CD4-positive, alpha-beta T cell treated with Interleukin-12 subunit alpha and Interleukin-12 subunit beta, for 1 hour (primary cell): ENCODE data around the gene PTPRK.
A peak's percentile ranks its signal among the peaks of the same experiment; 100 is the strongest.
"Not testable (repeated sequence)": the region's sequence is repeated elsewhere in the genome, so short reads cannot be mapped to it uniquely, and the experiment has no call there.

ENCODE experiments used
- DNase-seq: peaks from one replicate; pipeline ENCODE4 v3.0.0-alpha.2; 2020

The PTPRK gene

DNA sequence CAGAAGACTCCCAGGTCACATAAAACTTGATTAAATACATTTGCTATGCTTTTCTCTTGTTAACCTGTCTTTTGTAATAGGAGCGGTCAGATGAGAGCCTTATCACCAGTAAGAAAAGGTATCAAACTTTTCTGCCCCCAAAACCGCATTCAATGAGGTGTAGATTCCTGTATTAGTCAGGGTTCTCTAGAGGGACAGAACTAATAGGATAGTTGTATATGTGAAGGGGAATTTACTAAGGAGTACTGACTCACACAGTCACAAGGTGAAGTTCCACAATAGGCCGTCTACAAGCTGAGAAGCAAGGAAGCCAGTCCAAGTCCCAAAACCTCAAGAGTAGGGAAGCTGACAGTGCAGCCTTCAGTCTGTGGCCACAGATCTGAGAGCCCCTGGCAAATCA, 32.7 kb downstream of the PTPRK start:
- no peak for DNase-seq

DNA sequence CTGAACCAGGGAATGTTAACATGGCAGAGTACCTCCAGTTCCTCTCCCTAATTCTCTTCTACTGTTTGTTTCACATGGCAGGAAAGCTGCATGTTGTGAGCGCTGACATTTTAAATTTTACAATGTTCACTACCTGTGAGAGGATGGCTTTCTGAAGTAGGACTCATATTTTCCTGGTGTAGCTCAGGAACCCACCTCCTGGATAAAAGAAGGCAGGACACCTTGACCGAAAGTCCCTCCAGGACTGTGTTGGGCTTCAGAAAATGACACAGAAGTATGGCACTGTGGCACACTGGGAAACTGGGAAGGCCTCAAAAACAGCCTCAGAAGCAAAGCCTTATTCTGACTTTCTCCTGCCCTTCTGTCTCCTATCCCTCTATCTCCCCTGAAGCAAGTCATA, 33.3 kb downstream of the PTPRK start:
- DNase-seq: no peak

DNA sequence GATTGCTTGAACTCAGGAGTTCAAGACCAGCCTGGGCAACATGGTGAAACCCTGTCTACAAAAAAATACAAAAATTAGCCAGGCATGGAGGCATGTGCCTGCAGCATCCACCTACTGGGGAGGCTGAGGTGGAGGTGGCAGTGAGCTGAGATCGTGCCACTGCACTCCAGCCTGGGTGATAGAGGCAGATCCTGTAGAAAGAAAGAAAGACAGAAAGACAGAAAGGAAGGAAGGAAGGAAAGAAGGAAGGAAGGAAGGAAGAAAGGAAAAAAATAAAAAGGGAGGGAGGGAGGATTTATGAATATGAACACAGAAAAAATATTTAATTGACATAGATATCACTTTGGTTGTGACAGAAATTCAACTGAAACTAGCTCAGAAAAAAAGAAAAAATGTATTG, 33.8 kb downstream of the PTPRK start:
- not testable (repeated sequence) for DNase-seq

DNA sequence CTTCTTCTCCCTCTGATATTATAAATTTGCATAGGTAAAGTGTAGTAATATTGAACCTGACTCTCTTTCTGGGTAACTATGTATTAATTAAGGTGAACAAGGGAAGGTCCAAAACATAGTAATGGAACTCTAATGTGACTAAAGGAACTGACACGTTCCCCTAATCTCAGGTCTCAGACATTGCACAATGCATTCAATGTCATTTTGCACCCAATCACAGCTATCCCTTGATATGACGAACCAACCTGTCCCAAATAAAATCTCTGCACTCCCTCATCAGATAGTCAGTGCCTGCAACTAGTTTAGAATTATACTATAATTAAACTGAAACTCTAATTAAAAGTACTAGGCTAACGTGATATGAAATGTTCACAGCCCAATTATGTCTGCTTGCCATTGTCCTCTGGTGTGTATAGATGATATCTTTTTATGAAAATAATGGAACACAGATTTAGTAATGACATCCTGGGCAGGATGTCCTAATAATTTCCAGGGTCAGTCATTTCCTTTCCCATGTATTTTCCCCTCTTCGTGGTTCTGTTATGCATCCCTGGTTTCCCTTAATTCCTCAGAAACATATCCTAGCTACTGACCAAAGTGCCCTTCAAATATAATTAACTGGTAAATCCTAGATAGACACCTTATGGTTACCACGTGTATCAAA, 36.8 kb downstream of the PTPRK start:
- no peak for DNase-seq

DNA sequence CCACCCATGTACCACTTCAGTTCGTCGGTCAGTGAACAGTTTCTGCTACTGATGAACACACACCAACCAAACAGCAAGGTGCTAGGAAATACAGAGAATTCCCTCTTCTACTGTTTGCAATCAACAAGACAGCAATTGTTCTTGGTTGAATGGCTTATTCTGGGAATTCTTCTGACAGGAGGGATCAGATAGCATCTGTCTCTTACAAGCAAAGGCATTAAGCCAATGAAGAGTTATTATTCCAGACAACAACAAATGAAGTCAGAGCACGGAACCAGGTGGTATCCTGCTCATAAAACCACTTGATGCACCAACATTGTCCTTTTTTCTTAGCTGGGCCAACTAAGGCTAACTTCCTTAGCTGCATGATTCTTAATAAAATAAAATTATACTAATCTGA, 37.8 kb downstream of the PTPRK start:
- DNase-seq: no peak

DNA sequence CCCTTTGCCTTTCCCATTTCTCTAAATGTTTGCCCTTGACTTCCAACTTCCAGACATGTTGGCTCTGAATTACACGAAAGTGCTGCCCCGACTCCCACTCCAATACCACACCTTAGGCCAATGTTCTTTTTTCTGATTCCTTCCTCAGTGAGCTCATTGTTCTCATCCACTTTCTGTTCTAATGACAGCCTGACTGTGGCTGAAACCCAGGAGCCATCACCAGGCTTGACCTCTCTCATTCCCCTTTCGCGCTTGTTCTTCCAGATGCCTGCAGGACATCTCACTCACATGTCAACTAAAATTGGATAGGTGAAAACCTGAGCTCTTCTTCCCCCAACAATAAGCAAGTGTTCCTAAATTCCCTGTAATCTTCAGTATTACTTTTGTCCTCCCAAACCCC, 40.4 kb downstream of the PTPRK start:
- DNase-seq: no peak

DNA sequence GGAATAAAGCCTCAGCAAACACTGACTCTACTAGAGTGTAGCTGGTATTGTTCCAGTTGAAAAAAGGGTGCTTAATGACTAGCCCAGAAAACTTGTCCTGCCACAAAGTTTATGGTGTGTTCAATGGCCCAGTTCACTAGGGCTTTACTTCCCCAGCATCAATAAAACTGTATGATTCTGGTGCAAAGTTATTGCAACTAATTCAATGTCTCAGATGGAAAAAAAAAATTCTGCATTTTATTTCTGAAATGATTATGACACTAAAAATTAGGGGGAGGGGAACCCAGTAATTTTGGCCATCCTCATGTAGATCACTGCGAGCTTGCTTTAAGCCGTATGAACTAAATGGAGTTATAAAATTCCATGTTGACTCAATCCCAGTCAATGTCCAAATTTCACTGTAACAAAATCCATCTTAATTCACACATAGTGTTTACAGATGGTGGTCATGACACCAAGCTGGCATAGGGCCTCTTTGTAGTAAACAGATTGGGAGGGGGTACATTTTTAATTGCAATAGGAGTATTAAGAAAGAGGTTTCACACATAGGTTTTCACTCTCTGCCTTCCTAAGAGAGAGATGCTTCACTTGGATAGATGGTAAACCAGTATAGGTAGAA, 41.2 kb downstream of the PTPRK start:
- no peak for DNase-seq

DNA sequence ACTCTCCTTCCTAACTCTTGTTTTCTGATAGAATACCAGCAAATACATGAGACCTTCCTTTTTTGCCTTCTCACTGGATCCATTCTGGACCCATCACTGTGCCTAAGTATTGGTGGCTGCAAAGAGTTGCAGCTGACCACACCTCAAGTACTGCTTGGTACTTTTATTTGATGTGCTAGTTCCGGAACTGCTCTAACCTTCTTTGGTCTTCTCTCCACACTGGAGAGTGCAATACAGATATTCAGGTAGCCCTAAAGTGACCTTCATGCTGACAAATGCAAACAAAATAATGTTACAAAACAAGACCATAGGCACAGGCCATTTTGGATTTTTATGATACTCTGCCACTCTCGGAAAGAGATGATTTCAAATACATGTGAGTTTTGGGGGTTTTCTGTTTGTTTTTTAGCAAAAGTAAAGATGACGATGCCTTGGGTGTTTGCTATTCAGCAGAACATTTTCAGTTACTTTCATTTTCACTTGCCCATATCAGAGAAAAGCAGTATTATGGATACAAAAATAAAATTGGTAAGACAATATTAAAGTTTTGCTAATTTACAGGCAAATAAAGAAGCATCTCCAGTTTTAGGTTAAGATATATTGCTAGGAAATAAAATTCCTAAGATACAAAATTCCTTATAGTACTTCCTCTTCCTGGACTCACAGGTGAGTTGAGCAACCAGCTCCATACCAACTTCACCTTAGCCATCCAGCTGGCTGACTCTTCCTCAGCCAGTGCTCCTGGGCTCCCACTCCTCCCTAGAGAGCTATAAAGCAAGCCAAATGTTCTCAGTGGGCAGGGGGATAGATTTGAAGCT, 42.0 kb downstream of the PTPRK start:
- DNase-seq: peak; percentile 0

DNA sequence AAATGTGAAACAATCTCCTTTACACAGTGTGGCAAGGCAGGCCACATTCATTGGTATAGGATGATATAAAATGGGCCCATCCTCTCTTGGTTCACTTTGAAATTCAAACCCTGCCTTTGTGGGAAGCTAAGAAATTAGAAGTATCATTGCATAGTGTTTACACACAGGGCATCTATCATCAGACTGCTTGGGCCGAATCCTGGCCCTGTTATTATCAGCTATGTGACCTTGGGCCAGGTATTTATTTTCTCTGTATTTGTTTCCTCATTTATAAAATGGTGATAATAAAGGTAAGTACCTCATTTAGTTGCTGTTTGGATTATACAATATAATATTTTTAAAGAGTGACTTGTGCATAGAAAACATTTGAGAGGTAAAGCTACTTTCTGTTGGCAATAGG, 45.5 kb downstream of the PTPRK start:
- no peak for DNase-seq

DNA sequence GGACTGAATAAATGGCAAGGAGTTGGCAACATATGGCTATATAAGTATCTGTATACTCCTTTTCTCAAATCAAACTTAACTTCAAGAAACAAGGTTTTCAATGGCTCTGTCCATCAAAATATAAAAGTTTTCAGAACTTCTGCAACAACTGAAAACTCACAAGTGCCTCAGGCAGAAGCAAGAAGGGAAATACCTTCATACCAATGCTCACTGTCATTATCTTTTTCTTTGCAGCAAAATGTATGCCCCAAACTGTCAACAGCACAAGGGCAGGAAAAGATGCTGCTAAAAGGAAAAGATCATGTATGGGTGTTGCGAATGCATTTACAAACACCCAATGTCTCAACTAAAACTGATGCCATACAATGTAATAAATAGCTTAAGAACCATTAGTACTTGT, 45.9 kb downstream of the PTPRK start:
- no peak for DNase-seq

DNA sequence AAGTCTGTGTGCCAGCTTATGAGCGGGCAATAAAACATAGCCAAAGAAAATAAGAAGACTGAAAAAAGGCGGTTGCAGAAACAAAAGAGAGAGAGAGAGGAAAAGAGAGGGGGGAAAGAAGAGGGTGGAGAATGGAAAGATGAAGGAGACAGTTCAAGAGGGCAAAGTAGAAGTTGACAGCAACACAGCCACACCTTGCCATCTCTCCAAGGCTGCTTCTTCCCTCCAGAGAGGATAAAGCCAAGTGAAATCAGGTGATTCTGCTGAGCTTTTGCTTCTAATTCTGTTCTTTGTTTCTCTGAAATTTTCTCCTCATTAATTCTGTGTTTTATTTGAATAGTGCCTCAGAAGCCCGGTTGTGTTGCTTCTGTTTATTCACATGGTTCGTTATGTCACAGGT, 48.5 kb downstream of the PTPRK start:
- no peak for DNase-seq

DNA sequence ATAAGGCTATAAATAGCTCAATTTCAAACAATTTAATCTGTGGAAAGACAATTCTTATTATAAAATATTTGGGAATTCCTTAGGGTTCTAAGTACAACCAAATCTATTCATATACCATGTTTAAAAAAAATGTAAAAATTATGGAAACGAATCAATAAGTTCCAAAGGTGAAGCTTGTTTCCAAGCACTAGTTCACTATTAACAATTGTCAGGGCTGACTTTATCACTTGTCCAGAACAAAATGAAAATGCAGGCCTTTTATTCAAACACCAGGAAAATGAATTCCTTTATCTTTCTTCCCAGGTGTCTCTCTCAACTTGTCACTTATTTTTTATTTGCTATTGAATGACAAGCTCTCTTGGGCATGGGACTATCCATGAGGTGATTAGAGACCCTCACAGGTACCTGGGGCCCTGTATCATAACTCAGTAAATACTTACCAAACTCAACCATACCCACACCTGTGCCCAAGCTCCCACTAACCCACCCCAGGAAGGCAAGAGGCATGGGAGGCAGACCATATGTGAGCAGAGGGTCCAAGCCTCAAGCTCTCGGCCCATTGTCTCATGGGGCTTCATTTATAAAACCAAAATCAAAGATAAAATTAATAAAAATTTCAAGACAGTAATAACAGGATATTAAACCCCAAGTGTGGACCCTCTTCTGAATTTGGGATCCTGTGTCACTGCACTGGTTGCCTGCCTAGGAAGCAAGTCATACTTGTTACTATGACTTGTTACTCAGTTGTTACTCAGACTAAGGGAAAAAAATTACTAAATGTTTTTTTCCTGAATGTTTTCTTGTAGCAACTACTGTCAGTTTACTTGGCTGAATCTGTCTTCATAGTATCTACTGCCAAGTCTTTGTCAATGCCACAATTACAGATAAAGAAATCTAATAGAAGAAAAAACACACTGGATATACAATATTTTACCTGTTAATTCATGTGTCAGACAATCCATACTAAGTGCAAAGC, 54.7 kb downstream of the PTPRK start:
- DNase-seq: no peak

DNA sequence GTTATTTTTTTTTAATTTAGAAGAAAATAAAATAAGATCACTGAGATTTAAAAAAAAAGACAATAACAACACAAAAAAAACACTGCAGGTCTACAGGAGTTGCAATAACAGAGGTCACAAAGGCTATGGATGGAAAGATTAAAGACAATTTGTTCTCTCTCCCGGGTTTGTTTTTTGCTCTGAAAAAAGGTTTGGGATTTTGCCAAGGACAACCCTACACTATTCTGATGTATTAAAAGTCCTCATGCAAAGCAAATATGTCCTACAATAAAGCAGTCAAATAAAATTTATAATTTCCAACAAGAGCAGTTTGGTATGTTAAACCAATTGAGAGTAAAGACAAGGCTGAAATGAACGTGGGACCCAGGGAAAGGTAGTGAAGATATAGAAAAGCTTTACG, 55.6 kb downstream of the PTPRK start:
- no peak for DNase-seq

DNA sequence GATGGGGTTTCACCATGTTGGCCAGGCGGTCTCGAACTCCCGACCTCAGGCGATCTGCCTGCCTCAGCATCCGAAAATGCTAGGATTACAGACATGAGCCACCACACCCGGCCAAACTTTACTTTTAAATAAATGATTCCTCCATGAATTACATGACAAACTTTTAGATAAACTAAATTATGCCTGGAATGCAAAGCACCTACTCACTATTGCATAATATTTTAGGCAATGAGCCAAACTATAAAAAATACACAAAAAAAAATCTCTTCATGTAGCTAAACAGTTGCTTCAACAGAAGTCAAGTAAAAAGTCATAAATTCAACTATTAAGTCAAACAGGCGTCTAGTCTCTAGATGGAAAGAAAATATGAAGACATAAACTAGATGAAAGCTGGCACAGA, 56.5 kb downstream of the PTPRK start:
- DNase-seq: no peak

DNA sequence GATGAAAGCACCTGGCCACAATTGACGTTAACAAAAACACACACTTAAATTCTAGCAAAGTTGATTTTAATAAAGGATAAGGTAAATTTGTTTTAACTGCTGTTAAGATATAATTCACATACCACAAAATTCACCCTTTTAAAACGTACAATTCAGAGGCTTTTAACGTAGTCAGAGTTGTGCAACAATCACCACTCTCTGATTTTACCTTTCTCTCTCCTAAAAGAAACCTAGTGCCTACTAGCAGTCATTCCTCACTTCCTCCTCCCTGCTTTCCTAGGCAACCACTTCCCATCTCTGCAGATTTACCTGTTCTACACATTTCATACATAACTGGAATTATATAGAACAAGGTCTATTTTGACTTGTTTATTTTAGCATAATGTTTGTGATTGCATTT, 58.9 kb downstream of the PTPRK start:
- no peak for DNase-seq

DNA sequence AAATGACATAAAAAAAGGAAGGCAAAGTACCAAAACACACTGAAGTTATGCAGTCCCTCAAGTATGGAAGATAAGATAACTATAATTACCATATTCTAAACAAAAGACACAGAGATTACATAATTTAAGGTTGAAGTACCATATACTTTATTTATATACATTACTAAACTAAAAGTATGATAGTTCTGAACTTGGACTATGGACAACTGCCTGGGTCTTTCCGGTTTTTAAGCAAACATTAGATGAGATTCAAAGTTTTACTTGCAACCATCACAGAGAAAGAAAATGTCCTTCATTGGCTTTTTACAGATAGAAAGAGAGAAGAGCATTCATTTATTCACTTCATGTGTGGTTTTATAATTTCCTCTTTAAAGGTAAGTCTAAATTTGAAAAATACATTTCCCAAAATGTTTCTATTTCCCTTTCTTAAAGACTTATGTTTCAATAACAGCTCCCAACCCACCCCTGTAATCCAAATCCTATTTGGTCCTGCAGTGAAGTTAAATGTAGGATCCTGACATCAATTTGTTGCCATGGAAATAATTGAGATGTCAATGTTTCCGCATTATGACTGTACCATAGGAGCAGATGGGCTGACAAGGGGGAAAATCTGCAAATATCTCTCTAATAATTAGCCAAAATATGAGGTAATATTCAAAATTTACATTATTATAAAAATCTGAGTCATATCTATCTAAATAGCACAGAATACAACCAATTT, 63.7 kb downstream of the PTPRK start:
- no peak for DNase-seq

DNA sequence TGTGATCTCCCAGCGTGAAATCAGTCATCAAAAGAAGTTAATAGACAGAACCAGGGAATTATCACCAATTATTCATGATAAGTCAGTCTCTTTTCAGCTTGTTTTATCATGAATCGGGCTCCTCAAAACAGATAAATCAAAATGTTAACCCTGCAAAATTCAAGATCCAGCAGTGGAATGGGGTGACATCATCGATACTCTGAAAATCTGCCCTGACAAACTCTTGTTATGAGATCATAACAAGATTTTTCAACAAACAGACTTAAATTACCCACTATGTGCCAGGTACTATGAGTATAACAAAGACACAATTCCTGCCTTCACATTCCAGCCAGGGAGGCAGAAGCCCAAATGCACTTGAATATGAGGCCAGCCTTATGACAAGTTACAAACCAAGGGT, 64.4 kb downstream of the PTPRK start:
- no peak for DNase-seq

DNA sequence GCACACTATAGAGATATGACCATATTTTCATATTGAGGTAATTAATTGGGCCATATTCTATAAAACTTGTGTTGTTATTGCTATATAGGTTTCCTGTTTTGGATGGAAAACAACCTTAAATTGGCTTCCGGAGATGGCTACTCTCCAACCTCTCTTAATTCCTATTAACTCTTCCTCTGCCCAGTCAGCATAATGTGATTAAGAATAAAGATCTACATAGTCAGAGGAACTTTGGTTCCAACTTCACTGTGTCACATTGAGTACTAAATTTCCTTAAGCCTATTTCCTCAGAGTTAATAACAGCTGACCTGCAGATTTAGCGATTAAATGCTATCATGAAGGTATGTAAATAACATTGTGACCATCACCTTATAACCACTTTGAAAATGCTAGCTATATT, 67.7 kb downstream of the PTPRK start:
- DNase-seq: no peak

DNA sequence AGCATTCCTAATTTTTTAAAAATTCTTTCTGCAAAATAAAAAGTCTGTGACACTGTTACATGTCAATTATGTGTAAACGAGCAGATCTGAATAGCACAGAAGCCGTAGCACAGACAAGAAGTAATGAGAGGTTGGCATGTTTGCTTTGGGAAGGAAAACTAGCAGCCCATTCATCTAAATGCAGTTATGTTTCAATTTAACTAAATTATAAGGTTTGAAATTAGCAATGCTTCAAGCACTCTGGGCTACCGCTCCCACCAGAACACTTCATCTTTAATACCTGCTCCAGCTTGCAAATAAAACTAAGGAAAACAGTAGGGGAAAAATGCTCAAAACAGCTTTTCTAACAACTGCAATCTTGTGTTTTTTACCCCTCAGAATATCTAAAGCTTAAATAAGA, 73.9 kb downstream of the PTPRK start:
- no peak for DNase-seq

DNA sequence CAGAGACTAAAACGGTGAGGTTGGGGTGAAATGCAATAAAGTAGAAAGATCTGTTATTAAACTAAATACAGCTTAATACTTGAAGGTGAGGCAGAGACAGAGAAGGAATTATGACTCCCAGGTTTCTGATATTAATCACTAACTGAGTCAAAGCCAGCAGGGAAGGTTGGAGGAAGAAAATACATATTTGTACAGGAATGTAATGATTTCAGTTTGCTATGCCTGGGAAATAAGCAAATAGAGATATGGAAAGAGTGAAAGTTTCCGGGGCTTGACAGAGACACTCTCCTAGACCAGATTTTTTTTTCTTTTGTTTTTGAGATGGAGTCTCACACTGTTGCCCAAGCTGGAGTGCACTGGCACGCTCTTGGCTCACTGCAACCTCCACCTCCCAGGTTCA, 76.8 kb downstream of the PTPRK start:
- no peak for DNase-seq

DNA sequence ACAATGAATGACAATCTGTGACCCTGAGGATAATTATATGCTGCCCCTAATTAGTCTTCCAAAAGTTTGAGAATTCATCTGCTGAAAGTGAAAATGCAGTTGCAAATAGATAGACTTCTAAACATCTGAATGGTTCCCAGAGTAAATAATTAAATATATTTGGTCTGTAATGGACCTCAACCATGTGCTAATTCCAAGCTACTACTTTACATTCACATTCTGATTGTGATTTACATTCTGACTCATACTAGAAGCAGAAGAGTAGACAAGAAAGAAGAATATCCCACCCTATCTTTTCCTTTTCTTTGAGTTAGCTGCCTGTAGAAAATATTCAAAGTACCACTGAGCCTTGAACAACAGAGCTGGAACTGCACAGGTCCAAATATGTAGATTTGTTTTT, 80.8 kb downstream of the PTPRK start:
- DNase-seq: no peak

DNA sequence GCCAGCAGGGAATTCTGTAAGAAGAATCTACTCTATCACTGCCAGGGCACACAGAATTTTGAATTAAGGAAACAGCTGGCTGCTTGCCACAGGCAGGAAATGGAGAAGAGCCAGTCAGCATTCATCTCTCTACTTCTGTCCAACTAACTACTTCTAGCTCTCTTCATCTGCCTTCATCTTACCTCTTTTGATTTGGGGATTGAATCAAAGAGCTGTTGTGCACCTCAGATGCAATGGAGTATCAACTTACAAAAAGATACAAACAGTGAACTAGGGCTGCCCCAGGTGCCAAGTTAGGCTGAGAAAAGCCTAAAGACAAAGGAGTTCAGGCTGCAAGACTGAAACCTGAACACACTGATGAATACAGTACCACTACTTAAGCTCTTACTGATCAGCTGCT, 82.0 kb downstream of the PTPRK start:
- DNase-seq: no peak
